ENCODE data around the gene ANKRD24. TPM values are rescaled to one million over a fixed set of nuclear protein-coding genes. Genes with fewer than 3 reads are reported as not detected.
A peak's percentile ranks its signal among the peaks of the same experiment; 100 is the strongest.
"Not testable (repeated sequence)": the region's sequence is repeated elsewhere in the genome, so short reads cannot be mapped to it uniquely, and the experiment has no call there.

The ANKRD24 gene
- total RNA-seq, 1 donor from 2014 or later: not detected

DNA sequence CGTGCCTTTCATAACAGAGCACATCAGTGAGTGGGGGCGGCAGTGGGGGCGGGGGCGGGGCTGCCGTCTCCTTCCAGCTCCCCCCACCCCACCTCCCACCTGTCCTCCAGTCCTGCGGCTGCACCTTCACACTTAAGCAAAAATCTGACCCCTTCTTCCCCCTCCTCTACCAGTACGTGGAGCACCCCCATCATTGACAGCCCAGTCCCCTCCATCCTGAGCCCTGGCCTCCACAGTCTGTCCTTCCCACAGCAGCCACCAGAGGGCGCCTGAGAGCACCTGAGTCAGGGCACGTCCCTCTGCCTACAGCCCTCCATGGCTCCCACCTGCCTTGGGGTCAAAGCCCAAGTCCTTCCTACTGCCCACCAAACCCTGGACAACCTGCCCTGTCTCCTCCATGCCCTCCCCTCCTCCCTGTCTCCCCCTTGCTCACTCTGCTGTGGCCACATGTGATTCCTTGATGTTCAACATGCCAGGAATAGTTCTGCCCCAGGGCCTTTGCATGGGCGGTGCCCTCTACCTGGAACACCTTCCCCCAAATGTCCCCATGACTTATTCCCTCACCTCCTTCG is 50.9 kb downstream of the ANKRD24 start:
- TF ChIP-seq, protein P1, sequence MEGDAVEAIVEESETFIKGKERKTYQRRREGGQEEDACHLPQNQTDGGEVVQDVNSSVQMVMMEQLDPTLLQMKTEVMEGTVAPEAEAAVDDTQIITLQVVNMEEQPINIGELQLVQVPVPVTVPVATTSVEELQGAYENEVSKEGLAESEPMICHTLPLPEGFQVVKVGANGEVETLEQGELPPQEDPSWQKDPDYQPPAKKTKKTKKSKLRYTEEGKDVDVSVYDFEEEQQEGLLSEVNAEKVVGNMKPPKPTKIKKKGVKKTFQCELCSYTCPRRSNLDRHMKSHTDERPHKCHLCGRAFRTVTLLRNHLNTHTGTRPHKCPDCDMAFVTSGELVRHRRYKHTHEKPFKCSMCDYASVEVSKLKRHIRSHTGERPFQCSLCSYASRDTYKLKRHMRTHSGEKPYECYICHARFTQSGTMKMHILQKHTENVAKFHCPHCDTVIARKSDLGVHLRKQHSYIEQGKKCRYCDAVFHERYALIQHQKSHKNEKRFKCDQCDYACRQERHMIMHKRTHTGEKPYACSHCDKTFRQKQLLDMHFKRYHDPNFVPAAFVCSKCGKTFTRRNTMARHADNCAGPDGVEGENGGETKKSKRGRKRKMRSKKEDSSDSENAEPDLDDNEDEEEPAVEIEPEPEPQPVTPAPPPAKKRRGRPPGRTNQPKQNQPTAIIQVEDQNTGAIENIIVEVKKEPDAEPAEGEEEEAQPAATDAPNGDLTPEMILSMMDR (conservative IDR thresholded peaks at IDR 0.05; ENCODE audit: low read depth, low read length): peak; percentile 88
- no peak overlapping the region for H3K4me3 ChIP-seq (ENCODE audit: low read depth, low read length)
- no peak for DNase-seq (ENCODE audit: low read depth)

DNA sequence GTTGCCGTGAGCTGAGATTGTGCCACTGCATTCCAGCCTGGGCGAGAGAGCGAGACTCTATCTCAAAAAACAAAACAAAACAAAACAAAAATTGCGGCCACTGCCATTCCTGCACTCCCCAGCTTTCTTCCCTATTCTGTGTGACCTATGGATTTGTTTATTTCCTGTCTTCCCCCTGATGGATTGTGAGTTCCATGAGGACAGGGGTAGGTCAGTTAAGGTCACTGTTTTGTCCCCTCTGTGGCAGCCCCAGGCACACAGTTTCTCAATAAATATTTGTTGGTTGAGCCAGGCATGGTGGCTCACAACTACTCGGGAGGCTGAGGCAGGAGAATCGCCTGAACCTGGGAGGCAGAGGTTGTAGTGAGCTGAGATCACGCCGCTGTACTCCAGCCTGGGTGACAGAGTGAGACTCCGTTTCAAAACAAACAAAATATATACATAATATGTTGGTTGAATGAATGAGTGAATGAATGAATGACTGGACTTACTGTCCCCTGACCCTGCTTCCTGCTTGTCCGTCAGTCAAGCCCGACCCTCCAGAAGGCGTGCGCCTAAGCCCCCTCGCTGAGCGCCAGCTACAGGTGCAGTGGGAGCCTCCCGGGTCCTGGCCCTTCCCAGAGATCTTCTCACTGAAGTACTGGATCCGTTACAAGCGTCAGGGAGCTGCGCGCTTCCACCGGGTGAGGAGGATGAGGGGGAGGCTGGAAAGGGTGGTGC is 51.8 kb downstream of the ANKRD24 start:
- DNase-seq (ENCODE audit: low read depth): no peak
- TF ChIP-seq, protein P1 (conservative IDR thresholded peaks at IDR 0.05; ENCODE audit: low read depth, low read length): no peak

DNA sequence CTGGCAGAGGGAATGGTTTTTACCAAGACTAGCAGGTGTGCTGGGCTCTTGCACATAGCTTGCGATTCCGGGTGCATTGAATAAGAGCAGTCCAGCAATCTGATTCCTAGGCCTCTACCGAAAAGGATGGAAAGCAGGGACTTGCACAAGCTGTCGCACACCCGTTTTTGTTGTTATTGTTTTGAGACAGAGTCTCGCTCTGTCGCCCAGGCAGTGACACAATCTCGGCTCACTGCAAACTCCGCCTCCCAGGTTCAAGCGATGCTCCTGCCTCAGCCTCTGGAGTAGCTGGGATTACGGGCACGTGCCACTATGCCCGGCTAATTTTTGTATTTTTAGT is 52.3 kb downstream of the ANKRD24 start:
- DNase-seq (ENCODE audit: low read depth): no peak
- H3K4me3 ChIP-seq (ENCODE audit: low read depth, low read length): no peak overlapping the region
- TF ChIP-seq, protein P1 (conservative IDR thresholded peaks at IDR 0.05; ENCODE audit: low read depth, low read length): no peak

More for the DNA sequence above, 51.8 kb downstream of the ANKRD24 start:
- no peak overlapping the region for H3K4me3 ChIP-seq (ENCODE audit: low read depth, low read length)

DNA sequence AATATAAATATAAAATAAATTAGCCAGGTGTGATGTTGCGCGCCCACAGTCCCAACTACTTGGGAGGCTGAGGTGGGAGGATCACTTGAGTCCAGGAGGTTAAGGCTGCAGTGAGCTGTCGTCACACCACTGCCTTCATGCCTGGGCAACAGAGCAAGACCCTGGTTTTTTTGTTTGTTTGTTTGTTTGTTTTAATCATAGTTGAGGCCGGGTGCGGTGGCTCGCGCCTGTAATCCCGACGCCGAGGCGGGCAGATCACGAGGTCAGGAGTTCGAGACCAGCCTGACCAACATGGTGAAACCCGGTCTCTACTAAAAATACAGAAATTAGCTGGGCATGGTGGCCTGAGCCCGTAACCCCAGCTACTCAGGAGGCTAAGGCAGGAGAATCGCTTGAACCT is 55.0 kb downstream of the ANKRD24 start:
- not testable (repeated sequence) for H3K4me3 ChIP-seq (ENCODE audit: low read depth, low read length); DNase-seq (ENCODE audit: low read depth)

DNA sequence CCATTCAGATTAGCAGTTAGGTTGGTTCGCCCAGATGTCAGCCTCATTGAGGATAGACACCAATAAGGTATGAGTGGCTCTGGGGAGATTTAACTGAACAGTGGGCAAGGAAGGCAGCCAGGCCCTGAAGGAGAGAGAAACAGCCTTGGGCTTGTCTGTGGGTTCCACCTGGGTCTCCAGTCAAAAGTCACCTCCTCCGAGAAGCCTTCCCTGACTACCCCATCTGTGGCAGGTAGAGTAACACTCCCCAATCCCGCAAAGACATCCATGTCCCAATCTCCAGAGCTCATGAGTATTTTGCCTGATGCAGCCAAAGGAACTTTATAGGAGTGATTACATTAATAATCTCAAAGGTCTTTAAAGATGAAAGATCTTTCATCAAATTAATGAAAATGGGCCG is 56.3 kb downstream of the ANKRD24 start:
- TF ChIP-seq, protein P1 (conservative IDR thresholded peaks at IDR 0.05; ENCODE audit: low read depth, low read length): no peak
- no peak for DNase-seq (ENCODE audit: low read depth)

DNA sequence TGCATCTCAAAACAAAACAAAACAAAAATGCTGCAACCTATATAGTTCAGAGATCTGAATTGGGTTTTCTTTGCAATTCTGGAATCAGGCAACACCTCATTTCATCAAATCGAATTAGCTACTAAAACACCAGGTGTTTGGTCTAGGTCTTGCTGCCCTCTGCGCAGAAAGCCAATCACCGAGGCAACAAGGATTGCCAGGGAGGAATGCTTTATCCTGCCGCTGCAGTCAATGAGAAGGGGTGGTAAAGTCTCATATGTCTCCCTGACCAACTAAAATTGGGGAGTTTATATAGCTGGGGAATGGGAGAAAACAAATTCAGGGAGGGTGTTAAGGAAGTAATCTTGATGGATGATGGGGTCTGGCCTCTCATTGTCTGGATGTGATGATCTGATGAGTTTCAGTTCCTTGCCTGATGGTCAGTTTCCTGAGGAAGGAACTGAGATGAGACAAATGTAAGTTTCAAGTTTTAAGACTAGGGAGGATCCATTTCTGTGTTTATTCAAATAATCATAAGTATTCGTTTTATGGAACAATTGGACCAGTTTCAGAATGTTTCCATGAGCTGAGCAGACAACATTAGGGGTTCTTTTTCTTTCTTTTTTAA is 59.4 kb downstream of the ANKRD24 start:
- no peak overlapping the region for H3K4me3 ChIP-seq (ENCODE audit: low read depth, low read length)
- no peak for DNase-seq (ENCODE audit: low read depth)
- TF ChIP-seq, protein P1 (conservative IDR thresholded peaks at IDR 0.05; ENCODE audit: low read depth, low read length): no peak

More for the DNA sequence above, 56.3 kb downstream of the ANKRD24 start:
- no peak overlapping the region for H3K4me3 ChIP-seq (ENCODE audit: low read depth, low read length)

DNA sequence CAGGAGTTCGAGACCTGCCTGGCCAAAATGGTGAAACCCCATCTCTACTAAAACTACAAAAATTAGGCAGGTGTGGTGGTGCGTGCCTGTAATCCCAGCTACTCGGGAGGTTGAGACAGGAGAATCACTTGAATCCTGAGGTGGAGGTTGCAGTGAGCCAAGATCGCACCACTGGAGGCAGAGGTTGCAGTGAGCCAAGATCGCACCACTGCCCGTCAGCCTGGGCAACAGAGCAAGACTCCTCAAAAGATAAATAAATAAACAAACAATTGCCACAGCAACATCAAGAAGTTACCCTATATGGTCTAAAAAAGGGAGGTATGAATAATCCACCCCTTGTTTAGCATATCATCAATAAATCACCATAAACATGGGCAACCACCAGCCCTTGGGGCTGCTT is 63.4 kb downstream of the ANKRD24 start:
- not testable (repeated sequence) for DNase-seq (ENCODE audit: low read depth); H3K4me3 ChIP-seq (ENCODE audit: low read depth, low read length)

All from epithelial cell of proximal tubule (primary cell).